Amniotic epithelial cell (primary cell): ENCODE measurements around the gene BICRA.
"Not testable (repeated sequence)": the region's sequence is repeated elsewhere in the genome, so short reads cannot be mapped to it uniquely, and the experiment has no call there.

ENCODE experiments used
- DNase-seq: peaks from one replicate; pipeline ENCODE4 v3.0.0-alpha.2; 2010; ENCODE audit warnings: low read depth

BICRA gene

GRCh38 chr19:47716270-47716937 lies 107.5 kb downstream of the BICRA start:
- no peak for DNase-seq

- DNase-seq = not testable (repeated sequence)
Observed at GRCh38 chr19:47718415-47719046, 109.6 kb downstream of the BICRA start.

GRCh38 chr19:47719047-47719859 lies 110.3 kb downstream of the BICRA start:
- peak; percentile 97 for DNase-seq

GRCh38 chr19:47720669-47721422 lies 111.9 kb downstream of the BICRA start:
- no peak for DNase-seq

- DNase-seq = peak; percentile 94
Observed at GRCh38 chr19:47723581-47723940, 114.6 kb downstream of the BICRA start.

GRCh38 chr19:47725759-47726401 lies 116.9 kb downstream of the BICRA start:
- DNase-seq = peak; percentile 66

GRCh38 chr19:47726467-47726866 lies 117.5 kb downstream of the BICRA start:
- DNase-seq = peak; percentile 77

GRCh38 chr19:47728295-47728694 lies 119.4 kb downstream of the BICRA start:
- not testable (repeated sequence) for DNase-seq

GRCh38 chr19:47729468-47729798 lies 120.5 kb downstream of the BICRA start:
- peak; percentile 80 for DNase-seq

- peak; percentile 58 for DNase-seq
Observed at GRCh38 chr19:47729799-47730520, 121.0 kb downstream of the BICRA start.

GRCh38 chr19:47730521-47730889 lies 121.6 kb downstream of the BICRA start:
- no peak for DNase-seq

GRCh38 chr19:47730910-47731309 lies 122.0 kb downstream of the BICRA start:
- DNase-seq = no peak

- no peak for DNase-seq
Observed at GRCh38 chr19:47735131-47735530, 126.2 kb downstream of the BICRA start.

GRCh38 chr19:47740866-47741519 lies 132.1 kb downstream of the BICRA start:
- DNase-seq = no peak

GRCh38 chr19:47741544-47742140 lies 132.7 kb downstream of the BICRA start:
- no peak for DNase-seq

GRCh38 chr19:47742634-47743033 lies 133.7 kb downstream of the BICRA start:
- DNase-seq = peak; percentile 40

GRCh38 chr19:47745010-47745901 lies 136.3 kb downstream of the BICRA start, which contains the start of gene NOP53:
Gene NOP53, plus strand, starts transcription at chr19:47745546. Its CDS starts 14 bp downstream, at chr19:47745560.
- peak; percentile 94 for DNase-seq

GRCh38 chr19:47746129-47746528 lies 137.2 kb downstream of the BICRA start:
- not testable (repeated sequence) for DNase-seq

GRCh38 chr19:47749326-47749725 lies 140.4 kb downstream of the BICRA start:
- no peak for DNase-seq
